RWPE1 (cell line): ENCODE measurements around the gene RRAD.
"Not testable (repeated sequence)": the region's sequence is repeated elsewhere in the genome, so short reads cannot be mapped to it uniquely, and the experiment has no call there.

Experiments used
- CTCF ChIA-PET: fragments of 350-600 bp; sonication (Branson Sonifier 250); formaldehyde crosslinking; extraction: SDS; loops from one replicate; lab custom pipeline; 2021; lab: Yijun Ruan, JAX
- POLR2A ChIA-PET: fragments of 400-600 bp; formaldehyde crosslinking; extraction: SDS; loops from one replicate; lab custom pipeline; 2020; ENCODE audit warnings: antibody characterized with exemption; ENCODE audit not compliant: low non-redundant PET; lab: Yijun Ruan, JAX
- DNase-seq: peaks from one replicate; pipeline ENCODE4 v3.0.0; 2012; ENCODE audit warnings: low spot score
- H3K27ac ChIP-seq: fragments of 450-650 bp; 2 replicates; pipeline ENCODE4 v1.5.1; 2017
- TF ChIP-seq, protein P1 (sequence below): fragments of 450-650 bp; conservative IDR thresholded peaks from 2 replicates; pipeline ENCODE4 v1.5.1; 2017; ENCODE audit warnings: low read depth, mild to moderate bottlenecking

RRAD gene

DNA sequence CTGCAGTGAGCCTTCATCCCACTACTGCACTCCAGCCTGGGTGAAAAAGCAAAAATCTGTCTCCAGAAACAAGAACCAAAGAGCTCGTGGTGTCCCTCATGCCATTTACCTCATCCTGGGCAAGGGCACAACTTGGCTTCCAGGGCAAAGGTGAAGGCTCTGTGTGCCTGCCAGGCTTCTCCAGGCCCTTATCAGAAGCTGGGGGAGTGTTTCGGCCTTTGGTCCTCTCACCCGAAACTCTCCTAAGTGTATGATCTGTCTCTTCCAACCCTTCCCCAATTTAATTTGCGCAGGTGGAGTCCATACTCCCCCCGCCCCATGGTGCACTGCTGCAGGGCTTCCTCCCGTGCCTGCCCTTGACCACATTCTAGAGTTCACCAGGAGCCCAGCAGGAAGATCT is 11.1 kb upstream of the RRAD start:
- ChIA-PET CTCF (interaction anchor here (1.4 kb wide), 1 partner anchor 41 kb away, joined by 5 read pairs; no protein-coding TSS in a partner anchor), POLR2A (no interaction called here)
- peak overlapping the region; percentile 94 for H3K27ac ChIP-seq
- TF ChIP-seq, protein P1, sequence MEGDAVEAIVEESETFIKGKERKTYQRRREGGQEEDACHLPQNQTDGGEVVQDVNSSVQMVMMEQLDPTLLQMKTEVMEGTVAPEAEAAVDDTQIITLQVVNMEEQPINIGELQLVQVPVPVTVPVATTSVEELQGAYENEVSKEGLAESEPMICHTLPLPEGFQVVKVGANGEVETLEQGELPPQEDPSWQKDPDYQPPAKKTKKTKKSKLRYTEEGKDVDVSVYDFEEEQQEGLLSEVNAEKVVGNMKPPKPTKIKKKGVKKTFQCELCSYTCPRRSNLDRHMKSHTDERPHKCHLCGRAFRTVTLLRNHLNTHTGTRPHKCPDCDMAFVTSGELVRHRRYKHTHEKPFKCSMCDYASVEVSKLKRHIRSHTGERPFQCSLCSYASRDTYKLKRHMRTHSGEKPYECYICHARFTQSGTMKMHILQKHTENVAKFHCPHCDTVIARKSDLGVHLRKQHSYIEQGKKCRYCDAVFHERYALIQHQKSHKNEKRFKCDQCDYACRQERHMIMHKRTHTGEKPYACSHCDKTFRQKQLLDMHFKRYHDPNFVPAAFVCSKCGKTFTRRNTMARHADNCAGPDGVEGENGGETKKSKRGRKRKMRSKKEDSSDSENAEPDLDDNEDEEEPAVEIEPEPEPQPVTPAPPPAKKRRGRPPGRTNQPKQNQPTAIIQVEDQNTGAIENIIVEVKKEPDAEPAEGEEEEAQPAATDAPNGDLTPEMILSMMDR, result no peak
- no peak for DNase-seq

DNA sequence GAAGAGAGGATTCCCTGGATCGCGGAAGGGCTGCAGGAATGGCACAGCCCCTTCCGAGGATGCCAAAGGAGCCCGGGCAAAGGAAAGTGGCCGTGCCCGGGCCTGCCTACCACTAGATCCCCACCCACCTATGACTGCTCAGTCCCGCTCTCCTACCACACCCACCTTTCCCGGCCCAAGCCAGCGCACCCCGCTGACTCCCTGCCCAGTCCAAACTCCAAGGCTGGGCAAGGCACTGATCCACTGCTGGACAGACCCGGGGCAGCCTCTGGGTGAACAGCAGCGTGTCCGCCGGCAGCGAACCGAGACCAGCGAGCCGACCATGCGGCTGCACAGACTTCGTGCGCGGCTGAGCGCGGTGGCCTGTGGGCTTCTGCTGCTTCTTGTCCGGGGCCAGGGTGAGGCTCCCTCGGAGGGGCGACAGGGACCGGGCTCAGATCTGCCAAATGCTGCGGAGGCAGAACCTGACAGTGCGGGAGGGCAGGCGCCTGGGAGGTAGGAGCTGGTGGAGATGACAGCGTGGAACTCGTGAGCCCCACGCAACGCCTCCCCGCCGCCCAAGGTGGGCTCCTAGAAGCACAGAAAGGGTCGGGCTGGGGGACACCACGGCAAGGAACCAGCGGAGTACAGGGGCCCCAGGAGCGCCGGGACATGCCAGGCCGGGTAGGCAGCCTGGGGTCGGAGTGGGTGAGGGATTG is 10.1 kb upstream of the RRAD start, which contains the start of gene CES2:
Gene CES2 (plus strand): TSS at position 203 of the 698 bp plus-strand sequence. CDS start 120 bp downstream, at position 323.
- H3K27ac ChIP-seq, result peak within 1 kb of the TSS; percentile 94
- POLR2A ChIA-PET, result interaction anchor here (0.5 kb wide), 1 partner anchor 9 kb away, joined by 3 read pairs; no protein-coding TSS in a partner anchor
- TF ChIP-seq, protein P1, result no peak
- CTCF ChIA-PET, result interaction anchor here (0.6 to 1.4 kb wide), 2 partner anchors 40 to 146 kb away, joined by 3 to 5 read pairs; no protein-coding TSS in a partner anchor
- peak; percentile 97 for DNase-seq

DNA sequence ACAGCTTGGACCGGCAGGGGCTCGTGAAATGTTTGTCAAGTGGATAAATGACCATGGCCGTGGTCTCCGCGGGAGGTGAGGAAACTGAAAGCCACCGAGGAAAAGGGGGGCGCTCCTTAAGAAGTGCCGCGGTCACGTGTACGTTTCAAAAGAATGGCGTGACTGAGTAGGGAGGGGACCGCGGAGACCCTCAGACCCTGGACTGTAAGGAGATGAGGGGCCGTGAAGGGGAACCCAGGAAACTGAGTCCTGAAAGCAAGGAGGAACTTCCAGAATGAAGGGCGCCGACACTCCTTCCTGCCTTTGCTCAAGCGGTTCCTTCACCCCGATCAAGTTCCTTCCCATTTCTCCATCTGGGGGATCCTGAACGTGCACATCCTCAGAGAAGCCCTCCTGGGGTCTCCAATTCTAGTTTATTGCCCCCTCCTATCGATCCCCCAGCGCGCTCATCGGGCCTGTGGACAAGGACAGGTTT is 9.5 kb upstream of the RRAD start:
- DNase-seq, POLR2A ChIA-PET: not testable (repeated sequence)
- peak overlapping the region; percentile 94 for H3K27ac ChIP-seq
- CTCF ChIA-PET, result interaction anchor here (0.7 to 1.8 kb wide), 2 partner anchors 40 to 559 kb away, joined by 5 to 8 read pairs; no protein-coding TSS in a partner anchor

DNA sequence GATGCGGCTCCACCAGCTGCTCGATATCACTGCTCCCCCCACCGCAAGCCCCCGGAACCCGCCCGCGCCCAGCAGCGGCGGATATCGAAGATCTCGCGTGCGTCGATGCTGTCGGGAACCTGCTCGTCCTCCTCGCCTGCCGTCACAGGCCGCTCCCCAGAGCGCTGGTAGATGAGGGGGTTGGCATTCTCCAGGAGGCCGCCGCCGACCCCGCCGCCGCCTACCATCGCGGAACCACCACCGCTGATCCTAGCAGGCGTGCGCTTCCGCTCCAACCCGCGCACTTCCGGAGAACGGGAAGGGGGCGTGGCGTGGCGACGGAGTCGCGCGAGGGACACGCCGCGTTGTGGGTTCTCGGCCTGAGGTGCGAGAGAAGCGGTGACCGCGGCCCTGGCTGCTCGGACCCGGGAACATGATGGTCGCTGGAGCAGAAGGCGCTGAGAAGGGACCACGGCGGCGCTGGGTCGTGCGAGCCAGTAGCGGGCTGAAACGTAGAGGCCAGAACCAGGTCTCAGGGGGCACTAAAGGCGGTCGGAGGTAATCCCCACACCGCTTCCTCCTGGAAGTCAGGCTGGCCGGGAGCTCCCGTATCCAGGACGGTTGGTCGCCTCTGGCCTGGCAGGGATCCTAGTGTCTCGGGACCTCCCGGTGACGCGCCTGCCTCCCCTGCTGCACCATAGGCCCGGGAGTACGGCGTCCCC is 9.0 kb upstream of the RRAD start, which contains the start of gene CIAO2B:
Gene CIAO2B (minus strand): TSS at position 265 of the 701 bp plus-strand sequence. CDS start 38 bp downstream, at position 227.
- ChIA-PET CTCF (interaction anchor here (0.7 to 1.8 kb wide), 3 partner anchors 8 to 559 kb away, joined by 3 to 8 read pairs (median 5); no protein-coding TSS in a partner anchor), POLR2A (no interaction called here)
- TF ChIP-seq, protein P1, result no peak
- DNase-seq, result peak; percentile 82
- peak within 1 kb of the TSS; percentile 94 for H3K27ac ChIP-seq

DNA sequence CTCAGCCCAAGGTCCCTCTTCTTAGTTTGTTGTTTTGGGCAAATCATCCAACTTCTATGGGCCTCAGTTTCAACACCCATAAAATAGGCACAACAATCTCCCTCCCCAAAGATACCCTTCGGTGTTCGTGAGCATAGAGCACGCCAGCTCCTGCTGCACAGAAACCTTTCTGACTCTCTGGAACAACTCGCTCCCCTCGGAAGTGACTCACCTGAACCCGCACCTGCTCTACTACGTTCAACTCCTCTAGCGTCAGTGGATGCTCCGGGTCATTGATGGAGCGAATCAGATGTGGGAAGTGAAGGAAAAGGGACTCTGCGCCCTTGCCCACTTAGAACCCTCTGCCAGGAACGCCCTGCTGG is 8.4 kb upstream of the RRAD start:
- H3K27ac ChIP-seq, result peak overlapping the region; percentile 94
- CTCF ChIA-PET, result interaction anchor here (0.9 to 1.8 kb wide), 2 partner anchors 8 to 39 kb away, joined by 3 to 8 read pairs; no protein-coding TSS in a partner anchor
- DNase-seq, result peak; percentile 79
- TF ChIP-seq, protein P1, result no peak
- POLR2A ChIA-PET, result no interaction called here

DNA sequence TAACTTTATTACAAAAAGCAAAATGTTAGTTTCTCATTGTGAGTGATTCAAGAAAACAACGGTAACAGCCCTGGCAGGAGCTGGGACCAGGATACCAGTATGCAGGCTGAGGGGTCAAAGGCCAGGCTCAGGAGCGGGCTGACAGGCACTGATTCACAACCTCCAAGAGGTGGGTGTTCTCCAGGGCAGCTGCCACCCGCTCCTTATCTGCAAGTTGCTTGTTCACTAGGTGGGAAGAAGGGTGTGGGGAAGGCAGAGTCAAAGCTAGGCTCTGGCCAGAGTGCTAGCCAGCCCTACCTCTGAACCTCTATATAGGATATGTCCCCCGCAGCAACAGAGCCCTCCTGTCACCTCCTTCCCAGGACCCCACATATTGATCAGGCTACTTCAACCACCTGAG is 6.7 kb upstream of the RRAD start:
- DNase-seq, result no peak
- CTCF ChIA-PET, result interaction anchor here (0.6 to 1.2 kb wide), 2 partner anchors 37 to 180 kb away, joined by 3 to 7 read pairs; no protein-coding TSS in a partner anchor
- TF ChIP-seq, protein P1, result no peak
- H3K27ac ChIP-seq, result peak overlapping the region; percentile 94
- POLR2A ChIA-PET, result no interaction called here
